ENCODE measurements around the gene KRT37. TPM values are rescaled to one million over a fixed set of nuclear protein-coding genes. Genes with fewer than 3 reads are reported as not detected.

KRT37 gene
- total RNA-seq, 1 experiment from 2014 or later, result not detected

DNA sequence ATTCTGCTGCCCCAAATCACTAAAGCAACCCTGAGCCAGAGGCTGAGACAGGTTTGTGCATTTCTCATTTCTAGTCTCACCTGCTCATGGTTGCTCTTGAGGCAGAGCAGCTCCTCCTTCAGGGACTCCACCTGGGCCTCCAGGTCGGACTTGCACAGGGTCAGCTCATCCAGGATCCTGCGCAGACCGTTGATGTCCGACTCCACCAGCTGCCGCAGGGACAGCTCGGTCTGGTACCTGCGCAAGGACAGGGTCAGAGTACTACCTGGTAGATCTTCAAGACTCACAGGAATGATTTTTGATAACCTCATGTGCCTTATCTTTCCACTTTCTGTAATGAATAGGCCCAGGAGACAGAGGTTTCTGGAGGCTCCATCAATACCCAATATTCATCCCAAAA, 28.0 kb downstream of the KRT37 start:
- TF ChIP-seq, protein P1, sequence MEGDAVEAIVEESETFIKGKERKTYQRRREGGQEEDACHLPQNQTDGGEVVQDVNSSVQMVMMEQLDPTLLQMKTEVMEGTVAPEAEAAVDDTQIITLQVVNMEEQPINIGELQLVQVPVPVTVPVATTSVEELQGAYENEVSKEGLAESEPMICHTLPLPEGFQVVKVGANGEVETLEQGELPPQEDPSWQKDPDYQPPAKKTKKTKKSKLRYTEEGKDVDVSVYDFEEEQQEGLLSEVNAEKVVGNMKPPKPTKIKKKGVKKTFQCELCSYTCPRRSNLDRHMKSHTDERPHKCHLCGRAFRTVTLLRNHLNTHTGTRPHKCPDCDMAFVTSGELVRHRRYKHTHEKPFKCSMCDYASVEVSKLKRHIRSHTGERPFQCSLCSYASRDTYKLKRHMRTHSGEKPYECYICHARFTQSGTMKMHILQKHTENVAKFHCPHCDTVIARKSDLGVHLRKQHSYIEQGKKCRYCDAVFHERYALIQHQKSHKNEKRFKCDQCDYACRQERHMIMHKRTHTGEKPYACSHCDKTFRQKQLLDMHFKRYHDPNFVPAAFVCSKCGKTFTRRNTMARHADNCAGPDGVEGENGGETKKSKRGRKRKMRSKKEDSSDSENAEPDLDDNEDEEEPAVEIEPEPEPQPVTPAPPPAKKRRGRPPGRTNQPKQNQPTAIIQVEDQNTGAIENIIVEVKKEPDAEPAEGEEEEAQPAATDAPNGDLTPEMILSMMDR (conservative IDR thresholded peaks at IDR 0.05), result no peak
- Histone ChIP-seq H4K20me1 (ENCODE audit: control insufficient read depth, insufficient read depth, insufficient read length) (no peaks in the 10 kb centered on the region), H3K9ac (ENCODE audit: extremely low read depth, insufficient read length, low read length) (no peak overlapping the region), H4K91ac (ENCODE audit: insufficient read length, low read depth, low read length) (no peak overlapping the region), H3K18ac (ENCODE audit: insufficient read length, low read depth, low read length) (no peak overlapping the region), H3K4ac (ENCODE audit: low read depth, low read length) (no peak overlapping the region), H3K23me2 (ENCODE audit: insufficient read length, low read depth, low read length, poor library complexity, severe bottlenecking) (no peaks in the 10 kb centered on the region), H2BK15ac (ENCODE audit: low read depth, low read length) (no peak overlapping the region), H3K79me1 (ENCODE audit: insufficient read depth, low read depth, low read length, poor library complexity, severe bottlenecking) (no peaks in the 10 kb centered on the region), H4K5ac (ENCODE audit: insufficient read length, low read depth, low read length) (no peak overlapping the region), H3K27me3 (ENCODE audit: insufficient read depth, low read length) (no peaks in the 10 kb centered on the region), H3K79me2 (ENCODE audit: insufficient read depth, low read length) (no peaks in the 10 kb centered on the region), H2AFZ (ENCODE audit: low read length) (no peak overlapping the region), H3K9me3 (ENCODE audit: control insufficient read depth, low read depth, low read length) (no peaks in the 10 kb centered on the region), H4K8ac (replicated peaks; ENCODE audit: insufficient read length, low read depth, low read length) (no peak overlapping the region), H2AK5ac (ENCODE audit: insufficient read length, low read length) (no peak overlapping the region), H2BK12ac (ENCODE audit: insufficient read length, low read depth, low read length) (no peak overlapping the region), H3T11ph (ENCODE audit: low read length) (no peak overlapping the region), H2BK20ac (ENCODE audit: low read depth, low read length, poor library complexity, severe bottlenecking) (no peak overlapping the region), H3K14ac (ENCODE audit: insufficient read depth, low read length) (no peak overlapping the region), H3K23ac (ENCODE audit: insufficient read length, low read depth, low read length) (no peak overlapping the region), H2BK5ac (ENCODE audit: insufficient read length, low read length) (no peak overlapping the region), H3K56ac (ENCODE audit: insufficient read length, low read depth, low read length) (no peak overlapping the region), H3K27ac (ENCODE audit: insufficient read length, low read depth, low read length) (no peak overlapping the region), H3K4me2 (ENCODE audit: insufficient read depth, insufficient read length, low read length) (no peak overlapping the region), H3K4me1 (ENCODE audit: insufficient read depth, low read length) (no peaks in the 10 kb centered on the region), H2BK120ac (ENCODE audit: low read depth, low read length, poor library complexity, severe bottlenecking) (no peak overlapping the region)
- no peaks in the 10 kb centered on the region; a peak in 1 of 5 replicates for H3K9me3 Mint-ChIP-seq
- H3K36me3 Mint-ChIP-seq (ENCODE audit: insufficient read depth in 1 of 3, low read depth in 3 of 3), result no peaks in the 10 kb centered on the region
- H3K4me1 Mint-ChIP-seq, result 0 out of 4 replicates have a peak, but pooled peaks cover 0 to 3% of the 10 kb centered on the region in 2 experiments
- H3K4me3 Mint-ChIP-seq, result no peak overlapping the region
- peaks cover 4% of the 10 kb centered on the region for H3K27me3 Mint-ChIP-seq (ENCODE audit: low read depth)
- no peak for DNase-seq
- WGBS (ENCODE audit: extremely low coverage, insufficient read length, low lambda C conversion rate), result no CpG with 5 or more reads among the region's 7 CpGs
- H3K27ac Mint-ChIP-seq, result no peak overlapping the region; a peak in 1 of 7 replicates
